ENCODE data around the gene SYTL3.

DNA sequence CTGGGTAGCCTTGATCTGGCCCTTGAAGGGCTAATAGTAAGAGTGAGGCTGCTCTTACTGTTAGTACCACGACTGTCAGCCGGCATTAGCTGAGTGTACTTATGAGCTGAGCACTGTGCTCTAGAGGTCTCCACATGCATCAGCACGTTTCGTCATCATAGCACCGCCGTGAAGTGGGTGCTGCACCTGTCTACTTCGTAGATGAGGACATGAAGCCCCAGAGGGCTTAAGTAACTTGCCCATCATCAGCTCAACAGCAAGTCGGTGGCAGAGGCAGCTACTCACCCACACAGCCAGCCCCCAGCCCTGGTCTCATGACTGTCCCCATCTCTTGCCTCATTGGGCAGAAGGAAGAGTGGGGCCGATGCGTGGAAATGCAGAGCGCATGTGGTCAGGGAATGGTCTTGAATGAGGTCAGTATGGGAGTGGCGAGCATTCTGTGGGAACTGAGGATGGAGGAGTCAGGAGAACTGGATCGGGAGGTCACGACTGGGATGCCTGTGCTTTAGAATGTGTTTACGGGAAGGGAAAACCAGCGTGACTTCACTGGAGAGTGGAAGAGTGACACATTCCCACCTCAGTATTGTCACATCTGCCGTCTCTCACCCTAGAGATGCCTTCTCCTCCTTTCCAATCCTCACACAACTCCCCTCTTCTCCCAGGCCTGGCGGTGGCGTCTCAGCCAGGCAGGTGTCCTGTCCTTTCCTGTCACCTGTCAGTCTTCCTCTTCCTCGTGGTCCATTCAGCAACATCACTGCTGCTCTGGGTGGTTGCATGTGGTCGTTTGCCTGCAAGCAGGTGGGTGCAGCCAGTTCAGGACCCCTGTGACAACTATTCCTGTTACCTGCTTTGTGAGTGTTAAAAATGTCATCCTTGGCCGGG lies 6.0 kb downstream of the SYTL3 start:
- TF ChIP-seq, protein P1, sequence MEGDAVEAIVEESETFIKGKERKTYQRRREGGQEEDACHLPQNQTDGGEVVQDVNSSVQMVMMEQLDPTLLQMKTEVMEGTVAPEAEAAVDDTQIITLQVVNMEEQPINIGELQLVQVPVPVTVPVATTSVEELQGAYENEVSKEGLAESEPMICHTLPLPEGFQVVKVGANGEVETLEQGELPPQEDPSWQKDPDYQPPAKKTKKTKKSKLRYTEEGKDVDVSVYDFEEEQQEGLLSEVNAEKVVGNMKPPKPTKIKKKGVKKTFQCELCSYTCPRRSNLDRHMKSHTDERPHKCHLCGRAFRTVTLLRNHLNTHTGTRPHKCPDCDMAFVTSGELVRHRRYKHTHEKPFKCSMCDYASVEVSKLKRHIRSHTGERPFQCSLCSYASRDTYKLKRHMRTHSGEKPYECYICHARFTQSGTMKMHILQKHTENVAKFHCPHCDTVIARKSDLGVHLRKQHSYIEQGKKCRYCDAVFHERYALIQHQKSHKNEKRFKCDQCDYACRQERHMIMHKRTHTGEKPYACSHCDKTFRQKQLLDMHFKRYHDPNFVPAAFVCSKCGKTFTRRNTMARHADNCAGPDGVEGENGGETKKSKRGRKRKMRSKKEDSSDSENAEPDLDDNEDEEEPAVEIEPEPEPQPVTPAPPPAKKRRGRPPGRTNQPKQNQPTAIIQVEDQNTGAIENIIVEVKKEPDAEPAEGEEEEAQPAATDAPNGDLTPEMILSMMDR (IDR thresholded peaks at IDR 0.05 in 8 of 11, conservative IDR thresholded peaks at IDR 0.05 in 3 of 11), result no peak
- TF ChIP-seq POLR2A (IDR thresholded peaks at IDR 0.05), result no peak
- peak in 2 of 3 donors; percentile 12 to 50 for TF ChIP-seq POLR2AphosphoS5 (IDR thresholded peaks at IDR 0.05)

All from spleen (tissue), 7 donors.